OCI-LY1 (cell line): ENCODE results near the gene BTBD9.

Experiments
- H2AFZ ChIP-seq: fragments of 200-600 bp; sonication (generic), shearing (Covaris generic); 2 replicates; pipeline ENCODE4 v1.6.0; 2014; ENCODE audit warnings: antibody characterized with exemption, mild to moderate bottlenecking, low read length
- H3F3A ChIP-seq: fragments of 200-600 bp; sonication (generic), shearing (Covaris generic); 2 replicates; pipeline ENCODE4 v1.6.0; 2014; ENCODE audit warnings: mild to moderate bottlenecking, antibody characterized with exemption, low read length, moderate library complexity; ENCODE audit not compliant: insufficient read depth
- H3K27ac ChIP-seq: fragments of 200-600 bp; sonication (generic); 2 replicates; pipeline ENCODE4 v1.5.1; 2014; ENCODE audit warnings: low read length, mixed run types, mild to moderate bottlenecking, low read depth; ENCODE audit not compliant: poor library complexity, severe bottlenecking
- H3K27me3 ChIP-seq: fragments of 200-600 bp; sonication (generic); 2 replicates; pipeline ENCODE4 v1.6.0; 2014; ENCODE audit warnings: antibody characterized with exemption, mild to moderate bottlenecking, low read length, moderate library complexity; ENCODE audit not compliant: insufficient read depth
- H3K36me3 ChIP-seq: fragments of 200-600 bp; sonication (generic); 2 replicates; pipeline ENCODE4 v1.6.1; 2014; ENCODE audit warnings: mild to moderate bottlenecking, antibody characterized with exemption, low read length, moderate library complexity, mixed read lengths; ENCODE audit not compliant: insufficient read depth
- H3K4me1 ChIP-seq: fragments of 200-600 bp; sonication (generic); 2 replicates; pipeline ENCODE4 v1.5.1; 2014; ENCODE audit warnings: mild to moderate bottlenecking, low read length, moderate library complexity; ENCODE audit not compliant: insufficient read depth, severe bottlenecking
- H3K4me2 ChIP-seq: fragments of 200-600 bp; sonication (generic), shearing (Covaris generic); 2 replicates; pipeline ENCODE4 v1.6.1; 2014; ENCODE audit warnings: low read length
- H3K4me3 ChIP-seq: fragments of 200-600 bp; sonication (generic); 2 replicates; pipeline ENCODE4 v1.5.1; 2014; ENCODE audit warnings: low read length, low read depth, mild to moderate bottlenecking, mixed read lengths; ENCODE audit not compliant: poor library complexity, severe bottlenecking
- H3K79me2 ChIP-seq: fragments of 200-600 bp; shearing (Covaris generic); 2 replicates; pipeline ENCODE4 v1.6.1; 2016; ENCODE audit warnings: mixed run types, low read length, mixed read lengths; ENCODE audit not compliant: insufficient read depth
- H3K9ac ChIP-seq: fragments of 200-600 bp; sonication (generic), shearing (Covaris generic); 2 replicates; pipeline ENCODE4 v1.6.1; 2014; ENCODE audit warnings: mild to moderate bottlenecking, low read length, mixed read lengths
- H3K9me2 ChIP-seq: fragments of 200-600 bp; sonication (generic), shearing (Covaris generic); 2 replicates; pipeline ENCODE4 v1.6.1; 2014; ENCODE audit warnings: low read depth, mild to moderate bottlenecking, low read length, mixed read lengths
- H3K9me3 ChIP-seq: fragments of 200-600 bp; shearing (Covaris generic); 2 replicates; pipeline ENCODE4 v1.6.1; 2014; ENCODE audit warnings: low read length, mixed read lengths
- H4K20me1 ChIP-seq: fragments of 200-600 bp; sonication (generic), shearing (Covaris generic); 2 replicates; pipeline ENCODE4 v1.6.0; 2016; ENCODE audit warnings: mild to moderate bottlenecking, low read length; ENCODE audit not compliant: insufficient read depth
- CTCF ChIP-seq: fragments of 200-600 bp; sonication (generic), shearing (Covaris generic); IDR thresholded peaks from 2 replicates; pipeline ENCODE4 v1.5.1; 2017; ENCODE audit warnings: mild to moderate bottlenecking, antibody characterized with exemption, low read length, moderate library complexity, mixed read lengths
- EZH2 ChIP-seq: fragments of 200-600 bp; sonication (generic), shearing (Covaris generic); IDR thresholded peaks from 2 replicates; pipeline ENCODE4 v1.8.0; 2017; ENCODE audit warnings: borderline replicate concordance, mixed run types, mild to moderate bottlenecking, antibody characterized with exemption, low read length, moderate library complexity, mixed read lengths

Gene BTBD9

DNA sequence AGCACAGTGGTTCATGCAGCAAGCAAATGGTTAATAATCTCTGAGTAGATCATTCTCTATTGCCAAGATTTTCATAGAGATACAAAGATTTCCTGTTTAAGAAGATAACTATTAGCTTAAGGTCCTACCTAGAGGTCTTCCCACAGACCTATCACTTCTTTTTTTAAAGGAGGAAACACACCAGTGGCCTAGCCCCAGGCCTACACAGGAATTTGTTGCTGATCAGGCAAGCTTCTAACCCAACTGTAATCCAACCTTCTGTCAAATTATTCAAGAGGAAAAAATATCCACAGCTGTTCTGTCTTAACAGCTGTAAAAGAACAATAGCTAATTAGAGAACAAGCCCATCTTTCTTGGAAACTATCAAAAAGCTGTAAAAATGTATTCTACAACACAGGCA is 332.8 kb downstream of the BTBD9 start:
- Histone ChIP-seq H3K4me1 (no peaks in the 10 kb centered on the region), H2AFZ (no peak overlapping the region), H3K27me3 (0 out of 2 replicates have a peak, but pooled peaks cover 4% of the 10 kb centered on the region), H3K9me3 (no peaks in the 10 kb centered on the region), H3K4me2 (no peak overlapping the region), H3F3A (no peaks in the 10 kb centered on the region), H3K4me3 (no peak overlapping the region), H3K36me3 (no peaks in the 10 kb centered on the region), H3K27ac (no peak overlapping the region), H3K79me2 (no peaks in the 10 kb centered on the region), H4K20me1 (no peaks in the 10 kb centered on the region), H3K9ac (no peak overlapping the region), H3K9me2 (no peaks in the 10 kb centered on the region)
- TF ChIP-seq EZH2 (no peak), CTCF (no peak)

DNA sequence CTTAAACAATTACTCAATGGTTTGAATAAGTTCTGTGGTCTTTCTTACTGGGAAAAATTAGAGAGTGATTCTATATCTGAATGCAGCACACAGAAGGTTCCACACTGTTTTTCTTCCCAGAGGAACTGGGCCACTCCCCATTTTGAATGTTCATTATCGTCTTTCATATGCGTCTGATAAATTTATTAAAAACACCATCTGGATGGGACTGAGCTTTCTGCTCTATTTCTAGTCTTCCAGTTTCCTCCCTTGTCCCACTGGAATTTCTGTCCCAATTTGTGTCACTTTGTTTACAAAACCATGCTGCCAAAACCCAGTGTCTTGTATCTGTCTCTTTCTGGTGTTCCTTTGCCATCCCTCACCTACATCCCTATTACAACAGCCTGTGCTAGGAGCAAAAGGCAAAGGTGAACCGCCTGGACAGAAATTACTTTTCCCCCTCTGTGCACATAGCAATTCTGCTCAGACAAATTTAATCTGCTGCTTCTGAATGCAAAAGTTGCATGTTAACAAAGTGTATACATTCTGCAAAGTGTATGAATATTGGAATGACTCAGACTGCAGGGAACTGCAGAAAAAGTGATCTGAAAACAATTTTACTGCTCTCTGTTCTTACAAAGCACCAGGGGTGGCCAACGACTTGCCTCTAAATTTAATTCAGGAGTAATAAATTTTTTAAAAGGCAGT is 333.6 kb downstream of the BTBD9 start:
- H3K79me2 ChIP-seq = no peaks in the 10 kb centered on the region
- no peaks in the 10 kb centered on the region for H4K20me1 ChIP-seq
- no peak overlapping the region for H3K27ac ChIP-seq
- no peaks in the 10 kb centered on the region for H3K36me3 ChIP-seq
- TF ChIP-seq EZH2 = no peak
- no peak for TF ChIP-seq CTCF
- H3F3A ChIP-seq = no peaks in the 10 kb centered on the region
- H3K9ac ChIP-seq = no peak overlapping the region
- no peak overlapping the region for H3K4me2 ChIP-seq
- H3K9me2 ChIP-seq = no peaks in the 10 kb centered on the region
- H3K9me3 ChIP-seq = no peaks in the 10 kb centered on the region
- H3K27me3 ChIP-seq = 0 out of 2 replicates have a peak, but pooled peaks cover 4% of the 10 kb centered on the region
- no peak overlapping the region for H2AFZ ChIP-seq
- H3K4me3 ChIP-seq = no peak overlapping the region
- H3K4me1 ChIP-seq = no peaks in the 10 kb centered on the region

DNA sequence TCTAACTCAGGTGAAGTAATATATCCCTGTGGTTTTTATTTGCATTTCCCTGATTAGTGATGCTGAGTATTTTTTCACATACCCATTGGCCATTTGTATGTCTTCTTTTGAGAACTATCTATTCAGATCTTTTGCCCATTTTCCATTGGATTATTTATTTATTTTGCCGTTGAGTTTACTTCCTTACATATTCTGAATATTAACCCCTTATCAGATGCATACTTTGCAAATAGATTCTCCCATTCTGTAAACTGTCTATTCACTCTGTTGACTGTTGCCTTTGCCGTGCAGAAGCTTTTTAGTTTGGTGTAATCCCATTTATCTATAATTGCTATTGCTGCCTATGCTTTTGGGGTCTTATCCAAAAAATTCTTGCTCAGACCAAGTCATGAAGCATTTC is 336.9 kb downstream of the BTBD9 start:
- H3K9ac ChIP-seq = no peak overlapping the region
- H3K4me3 ChIP-seq = no peak overlapping the region
- H3K9me3 ChIP-seq = no peaks in the 10 kb centered on the region
- 0 out of 2 replicates have a peak, but pooled peaks cover 4% of the 10 kb centered on the region for H3K27me3 ChIP-seq
- no peak overlapping the region for H2AFZ ChIP-seq
- H3K79me2 ChIP-seq = no peaks in the 10 kb centered on the region
- no peak overlapping the region for H3K4me2 ChIP-seq
- H4K20me1 ChIP-seq = no peaks in the 10 kb centered on the region
- no peaks in the 10 kb centered on the region for H3F3A ChIP-seq
- H3K36me3 ChIP-seq = no peaks in the 10 kb centered on the region
- H3K27ac ChIP-seq = no peak overlapping the region
- H3K9me2 ChIP-seq = no peaks in the 10 kb centered on the region
- TF ChIP-seq EZH2 = no peak
- TF ChIP-seq CTCF = no peak
- no peaks in the 10 kb centered on the region for H3K4me1 ChIP-seq
